SK-N-SH treated with all-trans-retinoic acid at 6 μM for 48 hours (cell line): ENCODE results near the gene IL26.

Source experiments
- PPARA ChIP-seq: fragments of 250-450 bp; sonication (Bioruptor Pico); IDR thresholded peaks from 2 replicates; pipeline ENCODE4 v1.5.0; 2020; ENCODE audit warnings: mild to moderate bottlenecking, borderline replicate concordance
- TF ChIP-seq, protein P1 (sequence below): fragments of 250-450 bp; sonication (Bioruptor Pico); IDR thresholded peaks from 2 replicates; pipeline ENCODE4 v1.5.0; 2020; ENCODE audit warnings: mild to moderate bottlenecking, moderate library complexity
- TF ChIP-seq, protein P2 (sequence below): fragments of 250-450 bp; sonication (Bioruptor Pico); IDR thresholded peaks from 2 replicates; pipeline ENCODE4 v1.8.0; 2020; ENCODE audit warnings: mild to moderate bottlenecking, moderate library complexity, borderline replicate concordance
- TF ChIP-seq, protein P3 (sequence below): fragments of 250-450 bp; sonication (Bioruptor Pico); IDR thresholded peaks from 2 replicates; pipeline ENCODE4 v1.5.1; 2021; ENCODE audit warnings: mild to moderate bottlenecking, moderate library complexity

DNA sequence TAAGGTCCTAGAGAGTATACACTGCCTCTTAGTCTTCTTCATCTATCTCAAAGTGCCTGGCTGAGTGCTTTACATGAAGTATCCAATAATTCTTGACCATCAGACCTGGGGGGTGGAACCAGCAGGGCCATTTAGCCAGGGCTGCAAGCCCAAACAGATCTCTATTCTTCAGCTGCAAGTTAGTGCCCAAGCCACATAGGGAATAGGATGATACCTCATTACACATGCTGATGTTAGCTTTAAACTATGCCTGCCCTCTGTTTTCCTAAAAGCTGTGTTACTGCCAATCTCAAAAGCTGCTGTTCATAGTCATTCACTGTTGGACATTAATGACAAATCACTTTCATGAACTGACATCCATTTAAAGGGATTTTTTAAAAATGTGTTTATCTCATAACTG, 49.4 kb downstream of the IL26 start:
- TF ChIP-seq, protein P1, sequence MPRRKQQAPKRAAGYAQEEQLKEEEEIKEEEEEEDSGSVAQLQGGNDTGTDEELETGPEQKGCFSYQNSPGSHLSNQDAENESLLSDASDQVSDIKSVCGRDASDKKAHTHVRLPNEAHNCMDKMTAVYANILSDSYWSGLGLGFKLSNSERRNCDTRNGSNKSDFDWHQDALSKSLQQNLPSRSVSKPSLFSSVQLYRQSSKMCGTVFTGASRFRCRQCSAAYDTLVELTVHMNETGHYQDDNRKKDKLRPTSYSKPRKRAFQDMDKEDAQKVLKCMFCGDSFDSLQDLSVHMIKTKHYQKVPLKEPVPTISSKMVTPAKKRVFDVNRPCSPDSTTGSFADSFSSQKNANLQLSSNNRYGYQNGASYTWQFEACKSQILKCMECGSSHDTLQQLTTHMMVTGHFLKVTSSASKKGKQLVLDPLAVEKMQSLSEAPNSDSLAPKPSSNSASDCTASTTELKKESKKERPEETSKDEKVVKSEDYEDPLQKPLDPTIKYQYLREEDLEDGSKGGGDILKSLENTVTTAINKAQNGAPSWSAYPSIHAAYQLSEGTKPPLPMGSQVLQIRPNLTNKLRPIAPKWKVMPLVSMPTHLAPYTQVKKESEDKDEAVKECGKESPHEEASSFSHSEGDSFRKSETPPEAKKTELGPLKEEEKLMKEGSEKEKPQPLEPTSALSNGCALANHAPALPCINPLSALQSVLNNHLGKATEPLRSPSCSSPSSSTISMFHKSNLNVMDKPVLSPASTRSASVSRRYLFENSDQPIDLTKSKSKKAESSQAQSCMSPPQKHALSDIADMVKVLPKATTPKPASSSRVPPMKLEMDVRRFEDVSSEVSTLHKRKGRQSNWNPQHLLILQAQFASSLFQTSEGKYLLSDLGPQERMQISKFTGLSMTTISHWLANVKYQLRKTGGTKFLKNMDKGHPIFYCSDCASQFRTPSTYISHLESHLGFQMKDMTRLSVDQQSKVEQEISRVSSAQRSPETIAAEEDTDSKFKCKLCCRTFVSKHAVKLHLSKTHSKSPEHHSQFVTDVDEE (CRISPR knock-in tag): no peak
- no peak for TF ChIP-seq PPARA (CRISPR knock-in tag)
- TF ChIP-seq, protein P2, sequence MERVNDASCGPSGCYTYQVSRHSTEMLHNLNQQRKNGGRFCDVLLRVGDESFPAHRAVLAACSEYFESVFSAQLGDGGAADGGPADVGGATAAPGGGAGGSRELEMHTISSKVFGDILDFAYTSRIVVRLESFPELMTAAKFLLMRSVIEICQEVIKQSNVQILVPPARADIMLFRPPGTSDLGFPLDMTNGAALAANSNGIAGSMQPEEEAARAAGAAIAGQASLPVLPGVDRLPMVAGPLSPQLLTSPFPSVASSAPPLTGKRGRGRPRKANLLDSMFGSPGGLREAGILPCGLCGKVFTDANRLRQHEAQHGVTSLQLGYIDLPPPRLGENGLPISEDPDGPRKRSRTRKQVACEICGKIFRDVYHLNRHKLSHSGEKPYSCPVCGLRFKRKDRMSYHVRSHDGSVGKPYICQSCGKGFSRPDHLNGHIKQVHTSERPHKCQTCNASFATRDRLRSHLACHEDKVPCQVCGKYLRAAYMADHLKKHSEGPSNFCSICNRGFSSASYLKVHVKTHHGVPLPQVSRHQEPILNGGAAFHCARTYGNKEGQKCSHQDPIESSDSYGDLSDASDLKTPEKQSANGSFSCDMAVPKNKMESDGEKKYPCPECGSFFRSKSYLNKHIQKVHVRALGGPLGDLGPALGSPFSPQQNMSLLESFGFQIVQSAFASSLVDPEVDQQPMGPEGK: no peak
- TF ChIP-seq, protein P3, sequence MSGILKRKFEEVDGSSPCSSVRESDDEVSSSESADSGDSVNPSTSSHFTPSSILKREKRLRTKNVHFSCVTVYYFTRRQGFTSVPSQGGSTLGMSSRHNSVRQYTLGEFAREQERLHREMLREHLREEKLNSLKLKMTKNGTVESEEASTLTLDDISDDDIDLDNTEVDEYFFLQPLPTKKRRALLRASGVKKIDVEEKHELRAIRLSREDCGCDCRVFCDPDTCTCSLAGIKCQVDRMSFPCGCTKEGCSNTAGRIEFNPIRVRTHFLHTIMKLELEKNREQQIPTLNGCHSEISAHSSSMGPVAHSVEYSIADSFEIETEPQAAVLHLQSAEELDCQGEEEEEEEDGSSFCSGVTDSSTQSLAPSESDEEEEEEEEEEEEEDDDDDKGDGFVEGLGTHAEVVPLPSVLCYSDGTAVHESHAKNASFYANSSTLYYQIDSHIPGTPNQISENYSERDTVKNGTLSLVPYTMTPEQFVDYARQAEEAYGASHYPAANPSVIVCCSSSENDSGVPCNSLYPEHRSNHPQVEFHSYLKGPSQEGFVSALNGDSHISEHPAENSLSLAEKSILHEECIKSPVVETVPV: no peak
